Peyer's patch (tissue), 4 donors: ENCODE measurements around the gene RCN2.

Experiments used
- CTCF ChIP-seq, 6 experiments: fragments of 450-650 bp in 4 of 6; fragments of 200-600 bp in 2 of 6; sonication (generic) in 1 of 6; IDR thresholded peaks; one replicate each; pipeline ENCODE4 v1.5.1; 2017 to 2019; ENCODE audit warnings: antibody characterized with exemption in 6 of 6, mild to moderate bottlenecking in 3 of 6, moderate library complexity in 1 of 6
- POLR2A ChIP-seq, 2 donors: fragments of 450-650 bp; IDR thresholded peaks; one replicate each; pipeline ENCODE4 v1.5.1; 2017; ENCODE audit warnings: antibody characterized with exemption in 2 of 2, mild to moderate bottlenecking in 2 of 2, moderate library complexity in 2 of 2

- no peak for TF ChIP-seq CTCF (IDR thresholded peaks at IDR 0.05)
- no peak for TF ChIP-seq POLR2A (IDR thresholded peaks at IDR 0.05)
Observed at GRCh38 chr15:76968306-76968705, 36.8 kb downstream of the RCN2 start.
